ENCODE results near the gene RPL22.
A peak's percentile ranks its signal among the peaks of the same experiment; 100 is the strongest.

Gene RPL22

GRCh38 chr1:6198646-6199297 lies 623 bp downstream of the RPL22 start:
- H3K9me3 ChIP-seq (ENCODE audit: control insufficient read depth, insufficient read depth, low read length), result no peaks in the 10 kb centered on the region

DNA sequence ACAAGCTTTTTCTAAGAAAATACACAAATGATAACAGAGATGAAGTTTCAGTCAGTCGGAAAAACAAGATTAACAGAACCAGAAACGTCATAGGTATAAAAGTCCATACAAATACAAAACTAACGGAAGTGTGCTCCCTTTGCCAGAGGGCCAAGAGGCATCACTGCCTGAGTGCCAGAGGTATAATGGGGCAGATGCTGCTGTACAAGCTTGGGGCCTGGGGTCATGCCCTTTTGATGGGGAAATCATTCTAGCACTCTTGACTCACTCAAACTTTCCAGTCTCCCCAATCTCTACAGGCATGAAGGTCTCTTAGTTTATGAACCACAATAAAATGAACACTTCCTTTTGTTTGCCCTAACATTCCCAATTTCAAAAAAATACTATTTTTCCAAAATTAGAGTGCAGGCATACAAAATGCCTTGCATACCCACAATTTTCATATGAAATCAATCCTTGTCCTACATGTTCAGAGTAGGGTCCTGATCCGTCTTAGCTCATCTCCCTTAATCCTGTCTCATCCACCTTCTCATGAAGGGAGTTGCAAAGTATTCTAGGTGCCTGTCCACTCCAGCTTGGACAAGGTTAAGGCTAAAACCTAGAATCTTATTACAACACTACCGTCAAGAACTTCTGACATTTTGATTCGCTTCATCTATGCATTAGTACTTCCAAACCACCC lies 1.5 kb downstream of the RPL22 start:
- peak overlapping the region; percentile 98 for H3K9ac ChIP-seq (ENCODE audit: low read depth, low read length)
- H3K4me1 ChIP-seq (ENCODE audit: insufficient read depth, low read length), result peaks cover 10% of the 10 kb centered on the region; the same call in 1 of the 2 replicates
- H3K9me3 ChIP-seq (ENCODE audit: control insufficient read depth, insufficient read depth, low read length), result no peaks in the 10 kb centered on the region
- H3K36me3 ChIP-seq (ENCODE audit: insufficient read depth, low read length), result peaks cover 26% of the 10 kb centered on the region

More at GRCh38 chr1:6198646-6199297, 623 bp downstream of the RPL22 start:
- Histone ChIP-seq H3K4me1 (ENCODE audit: insufficient read depth, low read length) (peaks cover 10% of the 10 kb centered on the region; the same call in 1 of the 2 replicates), H3K36me3 (ENCODE audit: insufficient read depth, low read length) (peaks cover 19% of the 10 kb centered on the region), H3K9ac (ENCODE audit: low read depth, low read length) (peak overlapping the region; percentile 98)

- Histone ChIP-seq H3K9ac (ENCODE audit: low read depth, low read length) (no peak overlapping the region), H3K36me3 (ENCODE audit: insufficient read depth, low read length) (peaks cover 50% of the 10 kb centered on the region), H3K4me1 (ENCODE audit: insufficient read depth, low read length) (no peaks in the 10 kb centered on the region), H3K9me3 (ENCODE audit: control insufficient read depth, insufficient read depth, low read length) (no peaks in the 10 kb centered on the region)
Observed at GRCh38 chr1:6191968-6192367, 7.4 kb downstream of the RPL22 start.

GRCh38 chr1:6188466-6188865 lies 10.9 kb downstream of the RPL22 start:
- H3K36me3 ChIP-seq (ENCODE audit: insufficient read depth, low read length), result peaks cover 32% of the 10 kb centered on the region

GRCh38 chr1:6185635-6186382 lies 13.6 kb downstream of the RPL22 start:
- no peaks in the 10 kb centered on the region for H3K9me3 ChIP-seq (ENCODE audit: control insufficient read depth, insufficient read depth, low read length)
- peaks cover 16% of the 10 kb centered on the region for H3K36me3 ChIP-seq (ENCODE audit: insufficient read depth, low read length)
- no peak overlapping the region for H3K9ac ChIP-seq (ENCODE audit: low read depth, low read length)
- H3K4me1 ChIP-seq (ENCODE audit: insufficient read depth, low read length), result peaks cover 10% of the 10 kb centered on the region

More at GRCh38 chr1:6188466-6188865, 10.9 kb downstream of the RPL22 start:
- Histone ChIP-seq H3K4me1 (ENCODE audit: insufficient read depth, low read length) (peaks cover 10% of the 10 kb centered on the region), H3K9ac (ENCODE audit: low read depth, low read length) (no peak overlapping the region), H3K9me3 (ENCODE audit: control insufficient read depth, insufficient read depth, low read length) (no peaks in the 10 kb centered on the region)

GRCh38 chr1:6185151-6185550 lies 14.2 kb downstream of the RPL22 start:
- Histone ChIP-seq H3K36me3 (ENCODE audit: insufficient read depth, low read length) (peaks cover 10% of the 10 kb centered on the region), H3K9me3 (ENCODE audit: control insufficient read depth, insufficient read depth, low read length) (no peaks in the 10 kb centered on the region), H3K9ac (ENCODE audit: low read depth, low read length) (no peak overlapping the region), H3K4me1 (ENCODE audit: insufficient read depth, low read length) (peaks cover 10% of the 10 kb centered on the region)

DNA sequence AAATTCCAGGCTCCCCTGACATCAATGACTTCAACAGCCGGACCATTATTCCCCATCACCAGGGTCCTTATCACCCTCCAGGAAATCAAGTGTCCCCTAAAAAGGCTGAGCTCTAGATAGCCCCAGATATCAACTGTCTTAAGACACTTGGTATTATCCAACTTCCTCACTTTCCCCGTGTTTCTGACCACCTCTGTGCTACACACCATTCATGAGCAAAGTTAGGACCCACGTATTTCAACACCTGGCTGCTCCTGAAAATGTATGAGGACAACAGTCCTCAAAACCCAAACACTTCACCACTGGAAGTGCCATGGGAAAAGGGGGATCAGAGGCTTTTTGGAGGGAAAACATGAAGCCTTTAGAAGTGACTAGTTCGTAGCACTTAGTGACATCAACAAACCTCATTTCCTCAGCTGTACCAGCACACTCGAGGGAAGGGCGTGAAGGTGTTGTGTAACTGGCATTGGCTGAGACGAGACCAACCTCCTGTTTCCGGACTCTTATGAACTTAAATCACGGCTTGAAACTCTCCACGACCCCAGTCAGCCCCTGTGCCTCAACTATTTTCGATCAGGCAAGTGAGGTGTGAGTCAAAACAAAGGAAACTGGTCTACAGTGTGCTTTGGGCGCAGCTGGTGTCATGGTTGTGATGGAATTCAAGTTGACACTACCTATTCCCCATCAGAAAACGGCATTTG lies 15.2 kb downstream of the RPL22 start:
- Histone ChIP-seq H3K9me3 (ENCODE audit: control insufficient read depth, insufficient read depth, low read length) (no peaks in the 10 kb centered on the region), H3K4me1 (ENCODE audit: insufficient read depth, low read length) (peaks cover 10% of the 10 kb centered on the region), H3K36me3 (ENCODE audit: insufficient read depth, low read length) (peaks cover 4% of the 10 kb centered on the region; the same call in 1 of the 2 replicates), H3K9ac (ENCODE audit: low read depth, low read length) (no peak overlapping the region)

DNA sequence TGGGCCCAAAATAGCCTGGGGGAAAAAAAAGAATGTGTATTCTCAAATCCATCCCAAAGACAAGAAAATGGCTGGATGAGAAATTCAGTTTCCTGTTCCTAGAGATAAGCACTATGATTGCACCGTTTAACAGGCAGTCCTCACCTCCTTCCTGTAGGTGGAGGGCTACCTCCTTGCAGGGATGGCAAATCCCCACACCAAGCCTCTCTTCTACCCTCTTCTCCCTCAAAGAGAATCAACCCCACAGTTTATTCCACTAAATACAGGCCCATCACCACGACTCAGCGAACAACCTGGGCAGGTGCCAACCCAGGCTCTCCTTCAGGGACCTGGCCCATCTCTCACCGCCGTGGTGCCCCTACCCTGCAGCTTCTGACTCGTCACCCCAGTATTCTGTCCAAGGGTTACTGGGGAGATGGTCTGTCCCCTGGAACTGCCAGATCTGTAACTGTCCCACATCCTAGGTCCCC lies 15.8 kb downstream of the RPL22 start:
- H3K9me3 ChIP-seq (ENCODE audit: control insufficient read depth, insufficient read depth, low read length), result no peaks in the 10 kb centered on the region
- peaks cover 10% of the 10 kb centered on the region for H3K4me1 ChIP-seq (ENCODE audit: insufficient read depth, low read length)
- H3K9ac ChIP-seq (ENCODE audit: low read depth, low read length), result no peak overlapping the region

GRCh38 chr1:6181347-6181770 lies 18.0 kb downstream of the RPL22 start:
- no peaks in the 10 kb centered on the region for H3K9me3 ChIP-seq (ENCODE audit: control insufficient read depth, insufficient read depth, low read length)
- H3K9ac ChIP-seq (ENCODE audit: low read depth, low read length), result peak overlapping the region; percentile 40; the same call in 1 of the 2 replicates
- H3K36me3 ChIP-seq (ENCODE audit: insufficient read depth, low read length), result no peaks in the 10 kb centered on the region
- H3K4me1 ChIP-seq (ENCODE audit: insufficient read depth, low read length), result peaks cover 10% of the 10 kb centered on the region

More for the DNA sequence above, 15.8 kb downstream of the RPL22 start:
- H3K36me3 ChIP-seq (ENCODE audit: insufficient read depth, low read length), result no peaks in the 10 kb centered on the region

DNA sequence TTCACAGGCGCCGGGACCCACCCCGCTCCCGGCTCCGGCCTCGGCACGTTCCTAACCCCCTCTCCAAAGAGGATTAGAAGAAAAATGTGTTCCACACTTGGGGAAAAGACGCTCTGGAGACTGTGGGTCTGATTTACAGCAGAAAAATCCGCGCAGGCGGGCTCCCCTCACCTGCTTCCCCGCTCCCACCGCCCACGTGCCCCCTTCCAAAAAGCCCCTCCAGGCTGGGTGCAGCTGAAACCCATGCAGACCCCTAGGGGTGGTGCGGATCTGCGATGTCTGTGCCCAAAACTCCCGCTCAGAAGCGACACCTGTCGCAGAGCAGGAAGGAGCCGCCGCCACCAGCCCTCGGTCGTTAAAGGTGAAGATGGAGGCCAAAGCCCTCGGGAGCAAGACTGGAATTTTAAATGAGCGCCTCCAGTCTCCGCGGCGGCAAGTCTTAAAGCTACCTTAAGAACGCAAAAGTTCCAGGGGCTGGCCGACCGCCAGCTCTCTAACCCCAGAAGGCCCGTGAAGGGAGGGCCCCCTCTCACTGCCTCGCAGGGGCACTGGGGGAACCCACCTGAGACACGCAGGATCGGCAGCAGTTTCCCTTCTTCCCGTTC lies 18.6 kb downstream of the RPL22 start:
- Histone ChIP-seq H3K9ac (ENCODE audit: low read depth, low read length) (peak overlapping the region; percentile 40; the same call in 1 of the 2 replicates), H3K36me3 (ENCODE audit: insufficient read depth, low read length) (no peaks in the 10 kb centered on the region), H3K9me3 (ENCODE audit: control insufficient read depth, insufficient read depth, low read length) (no peaks in the 10 kb centered on the region), H3K4me1 (ENCODE audit: insufficient read depth, low read length) (peaks cover 8% of the 10 kb centered on the region)

- Histone ChIP-seq H3K9ac (ENCODE audit: low read depth, low read length) (peak within 1 kb of the TSS; percentile 40; the same call in 1 of the 2 replicates), H3K36me3 (ENCODE audit: insufficient read depth, low read length) (no peaks in the 10 kb centered on the region), H3K9me3 (ENCODE audit: control insufficient read depth, insufficient read depth, low read length) (no peaks in the 10 kb centered on the region), H3K4me1 (ENCODE audit: insufficient read depth, low read length) (peaks cover 3% of the 10 kb centered on the region; the same call in 1 of the 2 replicates)
Observed at GRCh38 chr1:6180268-6180706, 19.1 kb downstream of the RPL22 start, which contains the start of gene CHD5. CHD5 (minus strand) TSS chr1:6180321; CDS start chr1:6180023, 298 bp downstream.

DNA sequence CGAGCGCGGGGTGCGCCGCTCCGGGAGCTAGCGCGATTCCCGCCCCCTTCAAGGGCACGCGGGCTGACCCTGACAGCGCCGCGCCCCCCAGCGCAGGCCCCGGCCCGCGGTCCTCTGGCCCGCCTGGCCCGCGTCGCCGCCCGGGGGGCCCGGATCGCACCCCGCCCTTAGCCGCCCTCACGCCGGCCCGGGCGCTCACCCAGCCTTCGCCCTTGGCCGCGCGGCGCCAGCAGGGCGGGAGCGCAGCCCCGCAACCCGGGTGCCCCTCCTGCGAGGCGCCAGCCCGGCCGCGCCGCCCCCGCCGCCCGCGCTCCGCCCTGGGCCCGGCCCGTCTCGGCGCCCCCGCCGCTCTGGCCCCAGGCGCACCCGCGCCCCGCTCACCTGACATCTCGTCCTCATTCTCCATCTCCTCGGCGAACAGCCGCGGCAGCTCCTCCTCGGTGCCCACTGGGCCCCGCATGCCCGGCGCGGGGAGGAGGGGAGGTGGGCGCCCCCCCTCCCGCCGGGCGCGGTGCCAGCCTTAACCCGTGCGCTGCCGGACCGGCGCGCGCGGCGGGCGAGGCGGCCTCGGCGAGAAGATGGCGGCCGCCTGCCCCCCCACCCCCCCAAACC lies 19.7 kb downstream of the RPL22 start:
- no peaks in the 10 kb centered on the region for H3K9me3 ChIP-seq (ENCODE audit: control insufficient read depth, insufficient read depth, low read length)
- H3K36me3 ChIP-seq (ENCODE audit: insufficient read depth, low read length), result no peaks in the 10 kb centered on the region
- peak overlapping the region; percentile 36; the same call in 1 of the 2 replicates for H3K9ac ChIP-seq (ENCODE audit: low read depth, low read length)
- H3K4me1 ChIP-seq (ENCODE audit: insufficient read depth, low read length), result no peaks in the 10 kb centered on the region; the same call in 1 of the 2 replicates

All from ES-I3 (cell line).